Peyer's patch (tissue), 4 donors: Measurements from ENCODE around the gene NCK2. TPM values are rescaled to one million over a fixed set of nuclear protein-coding genes. Genes with fewer than 3 reads are reported as not detected.

Experiments
- DNase-seq, 3 donors: peaks; one replicate each; pipeline ENCODE4 v3.0.0-alpha.2; 2017 to 2019
- H3K27ac ChIP-seq, 4 donors: fragments of 200-600 bp; sonication (generic); one replicate each; pipeline ENCODE4 v1.5.1; 2016 to 2019
- H3K27me3 ChIP-seq, 2 donors: fragments of 200-600 bp; sonication (generic); one replicate each; pipeline ENCODE4 v1.5.1; 2019
- H3K36me3 ChIP-seq, 3 donors: fragments of 200-600 bp; sonication (generic); one replicate each; pipeline ENCODE4 v1.5.1; 2016 to 2019
- H3K4me1 ChIP-seq, 4 donors: fragments of 200-600 bp; sonication (generic); one replicate each; pipeline ENCODE4 v1.5.1; 2016 to 2019
- H3K4me3 ChIP-seq, 4 donors: fragments of 200-600 bp; sonication (generic); 1 replicate in 3 of 4; 2 replicates in 1 of 4; pipeline ENCODE4 v1.5.1; 2016 to 2019; ENCODE audit warnings: mild to moderate bottlenecking in 1 of 4
- H3K9me3 ChIP-seq, 4 donors: fragments of 200-600 bp; sonication (generic); one replicate each; pipeline ENCODE4 v1.5.1; 2016 to 2019; ENCODE audit warnings: mild to moderate bottlenecking in 1 of 4
- POLR2A ChIP-seq, 2 donors: fragments of 450-650 bp; IDR thresholded peaks; one replicate each; pipeline ENCODE4 v1.5.1; 2017; ENCODE audit warnings: antibody characterized with exemption in 2 of 2, mild to moderate bottlenecking in 2 of 2, moderate library complexity in 2 of 2
- total RNA-seq, 4 donors: library from RNA; depleted of rRNA; stranded (reverse); fragments of >200 nt; gene quantifications; one replicate each; pipeline ENCODE4 v1.1.0, GENCODE V29; 2016
- TF ChIP-seq, protein P1 (sequence below), 6 experiments: fragments of 450-650 bp in 4 of 6; fragments of 200-600 bp in 2 of 6; sonication (generic) in 1 of 6; IDR thresholded peaks; one replicate each; pipeline ENCODE4 v1.5.1; 2017 to 2019; ENCODE audit warnings: antibody characterized with exemption in 6 of 6, mild to moderate bottlenecking in 3 of 6, moderate library complexity in 1 of 6

Gene NCK2
- total RNA-seq, 4 donors from 2014 or later: 58.6 to 94.5 (median 85.8) TPM

DNA sequence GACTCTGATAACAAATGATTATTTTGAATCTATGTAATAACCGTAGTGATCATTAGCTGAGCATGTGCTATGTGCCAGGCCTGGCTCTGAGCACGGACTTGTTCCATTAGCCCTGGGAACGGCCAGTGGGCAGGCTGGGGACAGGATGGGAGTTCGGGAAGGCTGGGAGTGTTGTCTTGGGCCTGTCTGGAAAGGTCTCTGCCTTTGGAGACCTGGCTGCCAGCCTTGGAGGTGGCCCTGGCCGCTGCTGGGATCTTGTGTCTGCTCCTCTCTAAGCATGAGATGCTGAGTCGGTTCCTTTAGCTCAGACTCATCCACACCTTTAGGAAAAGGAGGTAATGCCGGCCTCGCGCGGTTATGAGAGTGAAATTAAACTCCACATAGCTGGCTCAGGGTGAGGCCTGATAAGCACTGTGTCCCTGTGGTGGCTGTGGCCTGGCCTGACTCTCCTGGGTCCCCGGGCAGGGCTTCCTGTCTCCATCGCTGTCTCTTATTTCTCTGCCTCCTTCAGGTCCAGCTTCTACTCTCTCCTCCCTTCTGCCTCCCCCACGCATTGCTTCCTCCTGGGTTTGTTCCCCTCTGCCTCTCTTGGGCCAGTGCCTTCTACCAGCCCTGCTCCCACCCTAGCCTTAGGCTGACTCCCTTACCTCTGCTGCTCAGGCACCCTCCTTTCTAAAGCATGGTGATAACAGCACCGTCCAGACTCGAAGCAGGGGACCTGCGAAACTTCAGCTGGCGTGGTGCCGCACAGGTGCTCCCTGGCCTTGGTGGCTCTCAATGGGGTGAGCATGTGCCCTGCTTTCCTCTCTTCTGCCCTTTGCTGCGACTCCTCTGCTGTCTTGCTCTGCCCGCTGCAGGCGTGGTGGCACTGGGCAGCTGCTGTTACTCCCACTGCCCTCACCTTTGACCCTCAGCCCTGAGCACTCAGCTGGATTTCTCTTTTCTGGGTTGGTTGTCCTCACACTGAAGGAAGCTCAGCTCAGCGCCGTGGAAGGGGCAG is 41.8 kb downstream of the NCK2 start:
- H3K36me3 ChIP-seq: peaks cover 0 to 8% (median 0%) of the 10 kb centered on the region in 3 donors
- H3K4me3 ChIP-seq: no peak overlapping the region
- no peaks in the 10 kb centered on the region for H3K9me3 ChIP-seq
- H3K27me3 ChIP-seq: no peaks in the 10 kb centered on the region
- DNase-seq: peak in 1 of 3 donors; percentile 62
- peak overlapping the region in 2 of 4 donors; percentile 28 to 49 for H3K27ac ChIP-seq
- peaks cover 14 to 61% (median 25%) of the 10 kb centered on the region in 4 donors for H3K4me1 ChIP-seq
- TF ChIP-seq, protein P1, sequence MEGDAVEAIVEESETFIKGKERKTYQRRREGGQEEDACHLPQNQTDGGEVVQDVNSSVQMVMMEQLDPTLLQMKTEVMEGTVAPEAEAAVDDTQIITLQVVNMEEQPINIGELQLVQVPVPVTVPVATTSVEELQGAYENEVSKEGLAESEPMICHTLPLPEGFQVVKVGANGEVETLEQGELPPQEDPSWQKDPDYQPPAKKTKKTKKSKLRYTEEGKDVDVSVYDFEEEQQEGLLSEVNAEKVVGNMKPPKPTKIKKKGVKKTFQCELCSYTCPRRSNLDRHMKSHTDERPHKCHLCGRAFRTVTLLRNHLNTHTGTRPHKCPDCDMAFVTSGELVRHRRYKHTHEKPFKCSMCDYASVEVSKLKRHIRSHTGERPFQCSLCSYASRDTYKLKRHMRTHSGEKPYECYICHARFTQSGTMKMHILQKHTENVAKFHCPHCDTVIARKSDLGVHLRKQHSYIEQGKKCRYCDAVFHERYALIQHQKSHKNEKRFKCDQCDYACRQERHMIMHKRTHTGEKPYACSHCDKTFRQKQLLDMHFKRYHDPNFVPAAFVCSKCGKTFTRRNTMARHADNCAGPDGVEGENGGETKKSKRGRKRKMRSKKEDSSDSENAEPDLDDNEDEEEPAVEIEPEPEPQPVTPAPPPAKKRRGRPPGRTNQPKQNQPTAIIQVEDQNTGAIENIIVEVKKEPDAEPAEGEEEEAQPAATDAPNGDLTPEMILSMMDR (IDR thresholded peaks at IDR 0.05): no peak
- no peak for TF ChIP-seq POLR2A (IDR thresholded peaks at IDR 0.05)

DNA sequence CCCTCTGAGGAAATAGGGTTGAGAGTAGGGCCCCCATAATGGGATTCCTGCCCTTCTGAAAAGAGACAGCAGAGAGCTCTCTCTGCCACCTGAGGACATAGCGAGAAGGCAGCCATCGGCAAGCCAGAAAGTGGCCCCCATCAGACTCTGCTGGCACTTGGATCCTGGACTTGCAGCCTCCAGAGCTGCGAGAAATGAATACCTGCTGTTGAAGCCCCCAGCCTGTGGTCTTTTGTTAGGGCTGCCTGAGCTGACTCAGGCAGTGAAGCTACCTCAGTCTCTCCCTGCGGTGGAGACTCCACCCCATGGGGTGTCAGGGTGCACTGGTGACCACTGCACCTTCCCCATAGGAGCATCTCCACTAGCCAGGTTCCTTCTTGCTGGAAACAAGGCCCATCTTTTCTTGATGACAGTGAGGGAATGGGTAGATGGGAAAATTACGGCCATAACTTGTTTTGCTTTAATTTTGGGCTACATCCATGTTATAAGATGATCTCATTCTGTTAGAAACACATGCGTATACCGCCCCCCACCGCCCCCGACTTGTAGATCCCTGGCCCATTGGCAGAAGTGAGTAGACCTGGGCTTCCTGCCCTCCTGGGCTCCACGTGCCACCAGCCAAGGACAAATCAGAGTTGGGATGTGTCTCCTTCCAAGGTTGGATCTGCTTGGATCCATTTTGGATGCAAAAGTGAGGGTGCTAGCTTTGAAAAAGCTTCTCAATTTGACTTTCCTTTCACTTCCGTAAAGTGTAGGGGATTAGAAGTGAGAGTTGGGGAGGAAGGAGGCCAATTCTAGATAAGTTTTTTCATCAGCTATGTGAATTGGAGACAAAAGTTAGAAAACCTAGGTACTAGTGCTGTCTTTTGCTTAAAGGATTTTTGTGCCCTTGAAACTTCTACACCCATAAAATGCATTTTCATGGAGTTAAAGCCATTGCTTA is 42.9 kb downstream of the NCK2 start:
- peaks cover 0 to 8% (median 0%) of the 10 kb centered on the region in 3 donors for H3K36me3 ChIP-seq
- no peaks in the 10 kb centered on the region for H3K27me3 ChIP-seq
- peak in 1 of 3 donors; percentile 74 for DNase-seq

DNA sequence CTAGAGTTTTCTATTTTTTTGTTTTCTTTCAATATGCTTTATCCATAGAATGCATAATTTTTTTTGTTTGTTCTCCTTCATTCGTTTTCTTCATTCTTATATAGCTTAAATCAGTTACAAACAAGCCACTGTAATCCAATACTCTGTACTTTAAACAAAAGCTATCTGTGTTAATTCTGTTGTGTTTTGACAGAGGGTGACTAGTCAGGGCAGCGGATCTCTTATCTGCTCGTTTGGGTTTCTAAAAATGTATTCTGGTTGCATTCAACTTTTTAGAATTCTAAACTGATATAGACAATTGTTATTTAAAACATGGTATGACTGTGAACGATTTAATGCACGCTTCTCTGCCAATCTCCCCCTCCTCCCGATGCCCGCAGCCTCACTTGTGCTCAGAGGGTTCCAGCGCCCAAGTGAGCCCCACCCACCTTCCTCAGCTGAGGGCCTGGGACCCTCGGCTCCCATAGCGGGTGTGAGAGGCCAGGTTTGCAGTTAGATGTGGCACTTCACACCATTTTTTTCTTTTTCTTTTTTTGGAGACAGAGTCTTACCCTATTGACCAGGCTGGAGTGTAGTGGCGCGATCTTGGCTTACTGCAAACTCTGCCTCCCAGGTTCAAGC is 44.1 kb downstream of the NCK2 start:
- H3K36me3 ChIP-seq: peaks cover 0 to 5% (median 0%) of the 10 kb centered on the region in 3 donors
- no peak for DNase-seq
- H3K27me3 ChIP-seq: no peaks in the 10 kb centered on the region
- no peak for TF ChIP-seq POLR2A (IDR thresholded peaks at IDR 0.05)
- TF ChIP-seq, protein P1 (IDR thresholded peaks at IDR 0.05): no peak
- H3K4me1 ChIP-seq: peaks cover 13 to 72% (median 24%) of the 10 kb centered on the region in 4 donors
- H3K4me3 ChIP-seq: no peak overlapping the region
- H3K27ac ChIP-seq: peak overlapping the region in 1 of 4 donors; percentile 66
- no peaks in the 10 kb centered on the region for H3K9me3 ChIP-seq

More for the DNA sequence above, 42.9 kb downstream of the NCK2 start:
- Histone ChIP-seq H3K4me1 (peaks cover 14 to 64% (median 25%) of the 10 kb centered on the region in 4 donors), H3K4me3 (no peak overlapping the region), H3K27ac (peak overlapping the region in 1 of 4 donors; percentile 49), H3K9me3 (no peaks in the 10 kb centered on the region)
- TF ChIP-seq, protein P1 (IDR thresholded peaks at IDR 0.05): peak in 1 of 6 experiments; percentile 10
- TF ChIP-seq POLR2A (IDR thresholded peaks at IDR 0.05): no peak

DNA sequence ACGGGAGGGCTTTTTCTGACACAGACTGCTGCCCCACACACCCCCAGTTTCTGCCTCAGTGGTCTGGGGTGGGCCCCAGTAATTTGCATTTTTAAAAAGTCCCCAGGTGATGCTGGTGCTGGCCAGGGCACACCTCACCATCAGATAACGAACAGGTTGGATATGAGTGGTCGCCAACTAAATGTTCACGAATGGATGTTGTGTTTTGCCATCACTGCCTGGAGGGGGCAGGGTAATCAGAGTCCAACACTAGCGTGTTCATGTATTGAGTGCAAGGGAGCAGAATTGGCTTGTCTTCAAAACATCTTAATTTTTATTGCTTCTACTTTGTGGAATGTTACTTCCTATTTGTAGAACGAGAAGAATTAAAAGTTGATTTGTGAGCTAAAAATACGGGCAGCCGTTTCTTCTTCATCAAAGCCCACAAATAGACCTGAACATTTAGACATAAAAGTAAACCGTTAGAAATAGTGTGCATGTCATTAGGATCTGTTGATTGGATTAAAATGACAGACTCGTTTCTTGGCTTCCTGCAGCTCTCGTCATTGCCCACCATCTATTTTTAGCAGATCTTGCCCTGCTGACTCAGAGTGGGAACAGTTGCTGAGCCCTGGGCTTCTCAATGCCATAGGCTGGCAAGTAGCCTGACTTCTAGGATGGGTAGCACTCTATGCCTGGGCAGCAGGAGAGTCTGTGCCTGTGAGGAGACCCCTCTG is 45.2 kb downstream of the NCK2 start:
- H3K27me3 ChIP-seq: no peaks in the 10 kb centered on the region
- DNase-seq: peak in 2 of 3 donors; percentile 50 to 61
- peaks cover 10 to 77% (median 27%) of the 10 kb centered on the region in 4 donors for H3K4me1 ChIP-seq
- H3K9me3 ChIP-seq: no peaks in the 10 kb centered on the region
- H3K4me3 ChIP-seq: no peak overlapping the region
- peak overlapping the region; percentile 25 to 78 (median 71) for H3K27ac ChIP-seq
- no peaks in the 10 kb centered on the region for H3K36me3 ChIP-seq
- no peak for TF ChIP-seq POLR2A (IDR thresholded peaks at IDR 0.05)
- TF ChIP-seq, protein P1 (IDR thresholded peaks at IDR 0.05): peak in 2 of 6 experiments; percentile 8 to 9
